HCT116 (cell line): ENCODE results near the gene NR2C2. TPM values are rescaled to one million over a fixed set of nuclear protein-coding genes. Genes with fewer than 3 reads are reported as not detected.

ENCODE experiments used
- ATAC-seq: fragments of 200-7000 bp; cut with Tn5 transposase; 2 replicates; pipeline ENCODE4 v1.9.1; 2020; ENCODE audit warnings: mild to moderate bottlenecking, moderate library complexity
- BruUV-seq: library from RNA; stranded (reverse); fragments of 400-500 nt; replicated peaks from 2 replicates; lab custom pipeline; 2021; lab: Mats Ljungman, UMichigan
- CTCF ChIA-PET: fragments of 300-600 bp; sonication (Branson Sonifier 250); formaldehyde crosslinking; loops from one replicate; lab custom pipeline; 2021; ENCODE audit warnings: antibody characterized with exemption; lab: Charles Lee
- POLR2A ChIA-PET: fragments of 300-600, 350-600 bp; sonication (Branson Sonifier 250); formaldehyde crosslinking; loops from one replicate; lab custom pipeline; 2021; ENCODE audit warnings: antibody characterized with exemption; lab: Charles Lee
- RAD21 ChIA-PET, 2 experiments: fragments of 300-600 bp; sonication (Branson Sonifier 250); formaldehyde crosslinking; loops; one replicate each; lab custom pipeline; 2023; ENCODE audit warnings: low total read pairs in 2 of 2; ENCODE audit not compliant: uncharacterized antibody in 2 of 2, unreplicated experiment in 2 of 2, low non-redundant PET in 1 of 2; lab: Charles Lee
- DNase-seq: peaks from one replicate; pipeline ENCODE4 v3.0.0-alpha.2; 2010; ENCODE audit warnings: low read depth, low spot score
- H2AFZ ChIP-seq: fragments of 200-600 bp; shearing (Covaris generic), sonication (generic); 2 replicates; pipeline ENCODE4 v1.6.1; 2017; ENCODE audit warnings: low read depth, mixed run types, mixed read lengths, antibody characterized with exemption, low read length; ENCODE audit not compliant: poor library complexity, severe bottlenecking
- H3K27ac ChIP-seq: 2 replicates; pipeline ENCODE4 v1.5.1; 2012; ENCODE audit warnings: low read depth, low read length
- H3K27me3 ChIP-seq: fragments of 200-600 bp; sonication (generic); 2 replicates; pipeline ENCODE4 v1.6.1; 2016; ENCODE audit warnings: mixed run types, low read length, mixed read lengths; ENCODE audit not compliant: insufficient read depth
- H3K36me3 ChIP-seq, 2 experiments: fragments of 200-500 bp in 1 of 2; fragments of 200-600 bp in 1 of 2; sonication (Bioruptor generic) in 1 of 2; sonication (generic) in 1 of 2; 2 replicates each; pipeline versions ENCODE4 v1.5.1 to v1.6.1; 2014 to 2016; ENCODE audit warnings: low read length in 2 of 2, inconsistent platforms in 1 of 2, mixed read lengths in 1 of 2, mixed run types in 1 of 2; ENCODE audit not compliant: insufficient read depth in 2 of 2, control insufficient read depth in 1 of 2
- H3K4me1 ChIP-seq, 2 experiments: fragments of 200-600 bp in 1 of 2; sonication (generic) in 1 of 2; 2 replicates each; pipeline versions ENCODE4 v1.5.1 to v1.6.1; 2012 to 2017; ENCODE audit warnings: low read length in 2 of 2, inconsistent platforms in 1 of 2, mild to moderate bottlenecking in 1 of 2, mixed read lengths in 1 of 2, mixed run types in 1 of 2, moderate library complexity in 1 of 2; ENCODE audit not compliant: insufficient read depth in 2 of 2, control insufficient read depth in 1 of 2
- H3K4me2 ChIP-seq: fragments of 200-600 bp; sonication (generic); 2 replicates; pipeline ENCODE4 v1.6.1; 2017; ENCODE audit warnings: mixed run types, low read length, mixed read lengths
- H3K4me3 ChIP-seq, 2 experiments: fragments of 200-600 bp in 1 of 2; sonication (generic) in 1 of 2; replicated peaks in 1 of 2; 2 replicates each; pipeline ENCODE4 v1.5.1; 2011 to 2016; ENCODE audit warnings: low read length in 2 of 2, control low read depth in 1 of 2, low read depth in 1 of 2, mild to moderate bottlenecking in 1 of 2, mixed read lengths in 1 of 2, mixed run types in 1 of 2
- H3K79me2 ChIP-seq: fragments of 200-600 bp; sonication (generic); 2 replicates; pipeline ENCODE4 v1.6.1; 2017; ENCODE audit warnings: mild to moderate bottlenecking, mixed run types, low read length, moderate library complexity, mixed read lengths; ENCODE audit not compliant: insufficient read depth
- H3K9ac ChIP-seq: fragments of 200-600 bp; sonication (generic); 2 replicates; pipeline ENCODE4 v1.6.1; 2016; ENCODE audit warnings: low read length, mixed read lengths
- H3K9me2 ChIP-seq: fragments of 200-600 bp; sonication (generic), shearing (Covaris generic); 2 replicates; pipeline ENCODE4 v1.6.1; 2017; ENCODE audit warnings: mixed run types, mild to moderate bottlenecking, moderate library complexity; ENCODE audit not compliant: insufficient read depth
- H3K9me3 ChIP-seq, 2 experiments: fragments of 200-500 bp in 1 of 2; fragments of 200-600 bp in 1 of 2; sonication (Bioruptor generic) in 1 of 2; sonication (generic) in 1 of 2; 2 replicates each; pipeline ENCODE4 v1.6.1; 2014 to 2017; ENCODE audit warnings: low read length in 2 of 2, mixed read lengths in 2 of 2, inconsistent platforms in 1 of 2, low read depth in 1 of 2, mild to moderate bottlenecking in 1 of 2, mixed run types in 1 of 2, moderate library complexity in 1 of 2; ENCODE audit not compliant: control insufficient read depth in 1 of 2, insufficient read depth in 1 of 2
- H4K20me1 ChIP-seq: fragments of 200-600 bp; sonication (generic), shearing (Covaris generic); 2 replicates; pipeline ENCODE4 v1.6.1; 2017; ENCODE audit warnings: mixed run types, mild to moderate bottlenecking, moderate library complexity; ENCODE audit not compliant: insufficient read depth
- CTCF ChIP-seq, 3 experiments: fragments of 200-600 bp in 1 of 3; sonication (generic) in 1 of 3; IDR thresholded peaks in 2 of 3; conservative IDR thresholded peaks in 1 of 3; 2 replicates each; pipeline ENCODE4 v1.5.1; 2012 to 2017; ENCODE audit warnings: low read depth in 2 of 3, low read length in 2 of 3, antibody characterized with exemption in 1 of 3, borderline replicate concordance in 1 of 3, control low read depth in 1 of 3, mild to moderate bottlenecking in 1 of 3, mixed read lengths in 1 of 3, mixed run types in 1 of 3, moderate library complexity in 1 of 3; ENCODE audit not compliant: insufficient read depth in 1 of 3
- EGR1 ChIP-seq: IDR thresholded peaks from 2 replicates; pipeline ENCODE4 v1.6.1; 2012; ENCODE audit warnings: low read depth
- EZH2 ChIP-seq: fragments of 200-600 bp; sonication (generic); IDR thresholded peaks from 2 replicates; pipeline ENCODE4 v1.6.1; 2017; ENCODE audit warnings: antibody characterized with exemption, mixed run types
- EZH2phosphoT487 ChIP-seq: fragments of 200-600 bp; IDR thresholded peaks from 2 replicates; pipeline ENCODE4 v1.6.1; 2018; ENCODE audit warnings: antibody characterized with exemption, borderline replicate concordance
- FOSL1 ChIP-seq: IDR thresholded peaks from 2 replicates; pipeline ENCODE4 v1.6.1; 2012; ENCODE audit warnings: low read depth
- JUND ChIP-seq: IDR thresholded peaks from 2 replicates; pipeline ENCODE4 v1.6.1; 2012
- POLR2A ChIP-seq: IDR thresholded peaks from 2 replicates; pipeline ENCODE4 v1.7.0; 2011; ENCODE audit warnings: borderline replicate concordance; ENCODE audit not compliant: insufficient read depth, insufficient read length; ENCODE audit errors: extremely low read depth
- SIN3A ChIP-seq: IDR thresholded peaks from 2 replicates; pipeline ENCODE4 v1.6.1; 2012; ENCODE audit warnings: low read depth
- SP1 ChIP-seq: IDR thresholded peaks from 2 replicates; pipeline ENCODE4 v1.6.1; 2012; ENCODE audit warnings: low read depth
- SRF ChIP-seq: IDR thresholded peaks from 2 replicates; pipeline ENCODE4 v1.6.1; 2012; ENCODE audit warnings: low read depth
- TCF7L2 ChIP-seq: IDR thresholded peaks from 2 replicates; pipeline ENCODE4 v1.7.0; 2011; ENCODE audit warnings: borderline replicate concordance, inconsistent platforms; ENCODE audit not compliant: insufficient read depth, insufficient read length; ENCODE audit errors: extremely low read depth
- YY1 ChIP-seq: IDR thresholded peaks from 2 replicates; pipeline ENCODE4 v1.6.1; 2011; ENCODE audit warnings: low read length, low read depth, moderate library complexity, mild to moderate bottlenecking; ENCODE audit not compliant: insufficient replicate concordance; ENCODE audit errors: extremely low read depth
- ZFX ChIP-seq: fragments of 450-650 bp; IDR thresholded peaks from 2 replicates; pipeline ENCODE4 v1.6.1; 2017
- ZNF274 ChIP-seq: fragments of 200-500 bp; sonication (Bioruptor generic); IDR thresholded peaks from 2 replicates; pipeline ENCODE4 v1.6.1; 2014; ENCODE audit warnings: mild to moderate bottlenecking, low read depth, low read length, inconsistent platforms
- intact Hi-C: fragments of 100-400 bp; cut with micrococcal nuclease; formaldehyde crosslinking; loops from 2 replicates; pipeline ENCODE4 v1.10.0; 2022
- total RNA-seq: library from RNA; stranded (reverse); gene quantifications from one replicate; pipeline ENCODE4 v1.2.1, GENCODE V29; 2021; ENCODE audit not compliant: unreplicated experiment
- TF ChIP-seq, protein P1 (sequence below): IDR thresholded peaks from 2 replicates; pipeline ENCODE4 v1.6.1; 2012; ENCODE audit warnings: low read depth
- TF ChIP-seq, protein P2 (sequence below): IDR thresholded peaks from 2 replicates; pipeline ENCODE4 v1.6.1; 2011; ENCODE audit warnings: mild to moderate bottlenecking, low read length, moderate library complexity; ENCODE audit not compliant: insufficient replicate concordance; ENCODE audit errors: extremely low read depth

NR2C2 gene
- total RNA-seq, 1 experiment from 2014 or later = 45.0 TPM

- no peak for ATAC-seq
- Histone ChIP-seq H3K27ac (no peak overlapping the region), H3K4me2 (no peak overlapping the region), H3K27me3 (no peaks in the 10 kb centered on the region), H3K36me3 (peaks cover 57 to 80% of the 10 kb centered on the region in 2 experiments), H2AFZ (no peak overlapping the region), H3K79me2 (peaks cover 25% of the 10 kb centered on the region; the same call in 1 of the 2 replicates), H3K9ac (no peak overlapping the region), H3K9me3 (no peaks in the 10 kb centered on the region), H3K4me3 (no peak overlapping the region), H4K20me1 (no peaks in the 10 kb centered on the region), H3K4me1 (no peaks in the 10 kb centered on the region), H3K9me2 (no peaks in the 10 kb centered on the region)
- intact Hi-C loops = loop anchor here (5.0 kb wide), 1 partner anchor 116 kb away; no protein-coding TSS in a partner anchor
- POLR2A ChIA-PET = no interaction called here
- CTCF ChIA-PET = no interaction called here
- DNase-seq = no peak
- TF ChIP-seq EZH2phosphoT487 (no peak), SP1 (no peak), ZNF274 (no peak), FOSL1 (no peak), TCF7L2 (no peak), EZH2 (no peak), CTCF (IDR thresholded peaks at IDR 0.05 in 2 of 3, conservative IDR thresholded peaks at IDR 0.05 in 1 of 3; ENCODE audit: borderline replicate concordance in 1 of 3, insufficient read depth in 1 of 3, low read depth in 2 of 3, low read length in 2 of 3) (no peak), ZFX (no peak), YY1 (no peak), SRF (no peak), EGR1 (no peak), JUND (no peak), POLR2A (no peak), SIN3A (no peak)
- TF ChIP-seq, protein P1, sequence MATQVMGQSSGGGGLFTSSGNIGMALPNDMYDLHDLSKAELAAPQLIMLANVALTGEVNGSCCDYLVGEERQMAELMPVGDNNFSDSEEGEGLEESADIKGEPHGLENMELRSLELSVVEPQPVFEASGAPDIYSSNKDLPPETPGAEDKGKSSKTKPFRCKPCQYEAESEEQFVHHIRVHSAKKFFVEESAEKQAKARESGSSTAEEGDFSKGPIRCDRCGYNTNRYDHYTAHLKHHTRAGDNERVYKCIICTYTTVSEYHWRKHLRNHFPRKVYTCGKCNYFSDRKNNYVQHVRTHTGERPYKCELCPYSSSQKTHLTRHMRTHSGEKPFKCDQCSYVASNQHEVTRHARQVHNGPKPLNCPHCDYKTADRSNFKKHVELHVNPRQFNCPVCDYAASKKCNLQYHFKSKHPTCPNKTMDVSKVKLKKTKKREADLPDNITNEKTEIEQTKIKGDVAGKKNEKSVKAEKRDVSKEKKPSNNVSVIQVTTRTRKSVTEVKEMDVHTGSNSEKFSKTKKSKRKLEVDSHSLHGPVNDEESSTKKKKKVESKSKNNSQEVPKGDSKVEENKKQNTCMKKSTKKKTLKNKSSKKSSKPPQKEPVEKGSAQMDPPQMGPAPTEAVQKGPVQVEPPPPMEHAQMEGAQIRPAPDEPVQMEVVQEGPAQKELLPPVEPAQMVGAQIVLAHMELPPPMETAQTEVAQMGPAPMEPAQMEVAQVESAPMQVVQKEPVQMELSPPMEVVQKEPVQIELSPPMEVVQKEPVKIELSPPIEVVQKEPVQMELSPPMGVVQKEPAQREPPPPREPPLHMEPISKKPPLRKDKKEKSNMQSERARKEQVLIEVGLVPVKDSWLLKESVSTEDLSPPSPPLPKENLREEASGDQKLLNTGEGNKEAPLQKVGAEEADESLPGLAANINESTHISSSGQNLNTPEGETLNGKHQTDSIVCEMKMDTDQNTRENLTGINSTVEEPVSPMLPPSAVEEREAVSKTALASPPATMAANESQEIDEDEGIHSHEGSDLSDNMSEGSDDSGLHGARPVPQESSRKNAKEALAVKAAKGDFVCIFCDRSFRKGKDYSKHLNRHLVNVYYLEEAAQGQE = no peak
- TF ChIP-seq, protein P2, sequence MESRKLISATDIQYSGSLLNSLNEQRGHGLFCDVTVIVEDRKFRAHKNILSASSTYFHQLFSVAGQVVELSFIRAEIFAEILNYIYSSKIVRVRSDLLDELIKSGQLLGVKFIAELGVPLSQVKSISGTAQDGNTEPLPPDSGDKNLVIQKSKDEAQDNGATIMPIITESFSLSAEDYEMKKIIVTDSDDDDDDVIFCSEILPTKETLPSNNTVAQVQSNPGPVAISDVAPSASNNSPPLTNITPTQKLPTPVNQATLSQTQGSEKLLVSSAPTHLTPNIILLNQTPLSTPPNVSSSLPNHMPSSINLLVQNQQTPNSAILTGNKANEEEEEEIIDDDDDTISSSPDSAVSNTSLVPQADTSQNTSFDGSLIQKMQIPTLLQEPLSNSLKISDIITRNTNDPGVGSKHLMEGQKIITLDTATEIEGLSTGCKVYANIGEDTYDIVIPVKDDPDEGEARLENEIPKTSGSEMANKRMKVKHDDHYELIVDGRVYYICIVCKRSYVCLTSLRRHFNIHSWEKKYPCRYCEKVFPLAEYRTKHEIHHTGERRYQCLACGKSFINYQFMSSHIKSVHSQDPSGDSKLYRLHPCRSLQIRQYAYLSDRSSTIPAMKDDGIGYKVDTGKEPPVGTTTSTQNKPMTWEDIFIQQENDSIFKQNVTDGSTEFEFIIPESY = no peak
- BruUV-seq = no TSS peak
- RAD21 ChIA-PET = no interaction called here
Measured at GRCh38 chr3:15043408-15044171, 96.2 kb downstream of the NR2C2 start.
